Left cardiac atrium (tissue), 4 donors: Measurements from ENCODE around the gene MYO1E. TPM values are rescaled to one million over a fixed set of nuclear protein-coding genes. Genes with fewer than 3 reads are reported as not detected.
"Not testable (repeated sequence)": the region's sequence is repeated elsewhere in the genome, so short reads cannot be mapped to it uniquely, and the experiment has no call there.

Source experiments
- ATAC-seq, 2 donors: fragments of 200-7000 bp; cut with Tn5 transposase; one replicate each; pipeline ENCODE4 v1.9.1; 2020; ENCODE audit warnings: mild to moderate bottlenecking in 2 of 2, moderate library complexity in 2 of 2
- DNase-seq: peaks from one replicate; pipeline ENCODE4 v3.0.0-alpha.2; 2020
- intact Hi-C, 2 donors: fragments of 100-400 bp; cut with DNase I; formaldehyde crosslinking; loops; one replicate each; pipeline versions ENCODE4 v1.14.1 to v1.15.1; 2022 to 2023
- long read RNA-seq: library from polyadenylated mRNA; unstranded; transcript quantifications from one replicate; pipeline ENCODE4 v2.0.0, GENCODE V29; 2021
- total RNA-seq, 2 donors: library from RNA; stranded (reverse); fragmentation: NEBNext Ultra II Directional; extraction: Animal tissue kit (Norgen Biotek cat#: 25700); gene quantifications; one replicate each; pipeline ENCODE4 v1.2.1, GENCODE V29; 2021
- donor health status: DM: no; HTN: yes; CAD: no.
- donor health status: DM: no; HTN: yes; CAD: no; lungs with severe emphysema.
- donor health status: DM: yes; HTN: yes; CAD: no.
- donor health status: Dilated cardiomyopathy.

Gene MYO1E
- 10 to 100 TPM; 32.1 to 49.5 TPM for total RNA-seq
- long read RNA-seq, full-length matches to known transcripts = 7 of 12 reads
- long read RNA-seq, partial matches to known transcripts = 5 of 12 reads
- long read RNA-seq, other reads (novel, unspliced or antisense) = 0 of 12 reads

- DNase-seq = peak; percentile 87
- intact Hi-C loops = loop anchor here in 1 of 2 donors (5.0 to 10.0 kb wide), 3 partner anchors 65 to 148 kb away; partner anchors contain the start of gene FAM81A
These were observed at the start of gene MYO1E for GRCh38 chr15:59372352-59373211. MYO1E (minus strand) TSS chr15:59372871; CDS start chr15:59372500, 371 bp downstream.

GRCh38 chr15:59420986-59421618, 48.4 kb upstream of the MYO1E start:
- ATAC-seq (no peak), DNase-seq (no peak)
- intact Hi-C loops = no loop called here

More at GRCh38 chr15:59372352-59373211, at the start of gene MYO1E:
- peak; percentile 96 to 98 for ATAC-seq

GRCh38 chr15:59420108-59420507, 47.4 kb upstream of the MYO1E start:
- intact Hi-C loops = no loop called here
- no peak for DNase-seq
- no peak for ATAC-seq

- ATAC-seq (no peak), DNase-seq (no peak)
- intact Hi-C loops = no loop called here
These were observed 46.5 kb upstream of the MYO1E start for GRCh38 chr15:59419170-59419569.

- intact Hi-C loops = no loop called here
- ATAC-seq = no peak
- no peak for DNase-seq
These were observed 44.1 kb upstream of the MYO1E start for GRCh38 chr15:59416816-59417215.

DNA sequence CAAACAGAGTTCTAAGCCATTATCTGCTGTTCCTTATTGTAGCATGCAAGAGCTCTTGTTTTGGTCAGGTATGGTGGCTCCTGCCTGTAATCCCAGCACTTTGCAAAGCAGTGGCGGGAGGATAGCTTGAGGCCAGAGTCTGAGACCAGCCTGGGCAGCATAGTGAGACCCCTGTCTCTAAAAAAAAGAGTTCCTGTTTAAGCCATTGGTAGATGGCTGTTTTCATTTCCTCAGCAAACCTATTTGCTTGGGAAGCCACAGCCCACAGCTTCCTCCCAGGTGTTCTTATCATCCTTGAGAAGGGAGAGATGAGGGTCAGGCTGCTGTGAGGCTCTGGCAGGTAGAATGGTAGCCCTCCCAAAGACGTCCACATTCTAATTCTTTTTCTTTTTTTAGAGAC, 40.9 kb upstream of the MYO1E start:
- DNase-seq = no peak
- intact Hi-C loops = no loop called here
- no peak for ATAC-seq

DNA sequence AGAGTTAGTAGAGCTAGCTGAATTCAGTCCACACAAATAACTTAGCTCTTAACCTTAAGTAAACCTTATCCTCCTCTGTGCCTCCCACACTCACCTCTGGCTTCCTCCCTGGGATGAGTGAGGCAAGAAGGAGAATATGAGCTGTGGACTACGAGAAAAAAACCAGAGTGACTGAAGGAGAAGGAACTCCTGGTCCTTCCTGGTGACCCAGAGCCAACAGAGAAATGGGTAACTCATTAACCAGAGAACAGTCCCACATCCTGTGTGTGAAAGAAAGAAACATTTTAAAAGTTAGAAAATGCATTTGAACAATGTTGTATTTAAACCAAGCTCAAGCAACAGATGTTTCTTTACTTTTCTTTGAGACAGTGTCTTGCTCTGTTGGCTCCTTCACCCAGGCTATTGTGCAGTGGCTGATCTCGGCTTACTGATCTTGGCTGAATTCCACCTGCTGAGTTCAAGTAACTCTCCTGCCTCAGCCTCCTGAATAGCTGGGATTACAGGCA, 37.8 kb upstream of the MYO1E start:
- DNase-seq (no peak), ATAC-seq (peak in 1 of 2 donors; percentile 60)
- intact Hi-C loops = no loop called here

GRCh38 chr15:59407946-59408345, 35.3 kb upstream of the MYO1E start:
- DNase-seq (no peak), ATAC-seq (no peak)
- intact Hi-C loops = no loop called here

GRCh38 chr15:59406446-59406845, 33.8 kb upstream of the MYO1E start:
- intact Hi-C loops = no loop called here
- ATAC-seq (no peak), DNase-seq (no peak)

GRCh38 chr15:59405079-59405478, 32.4 kb upstream of the MYO1E start:
- intact Hi-C loops = no loop called here
- DNase-seq (no peak), ATAC-seq (no peak)

- DNase-seq (no peak), ATAC-seq (no peak)
- intact Hi-C loops = no loop called here
These were observed 29.3 kb upstream of the MYO1E start for GRCh38 chr15:59401824-59402569.

DNA sequence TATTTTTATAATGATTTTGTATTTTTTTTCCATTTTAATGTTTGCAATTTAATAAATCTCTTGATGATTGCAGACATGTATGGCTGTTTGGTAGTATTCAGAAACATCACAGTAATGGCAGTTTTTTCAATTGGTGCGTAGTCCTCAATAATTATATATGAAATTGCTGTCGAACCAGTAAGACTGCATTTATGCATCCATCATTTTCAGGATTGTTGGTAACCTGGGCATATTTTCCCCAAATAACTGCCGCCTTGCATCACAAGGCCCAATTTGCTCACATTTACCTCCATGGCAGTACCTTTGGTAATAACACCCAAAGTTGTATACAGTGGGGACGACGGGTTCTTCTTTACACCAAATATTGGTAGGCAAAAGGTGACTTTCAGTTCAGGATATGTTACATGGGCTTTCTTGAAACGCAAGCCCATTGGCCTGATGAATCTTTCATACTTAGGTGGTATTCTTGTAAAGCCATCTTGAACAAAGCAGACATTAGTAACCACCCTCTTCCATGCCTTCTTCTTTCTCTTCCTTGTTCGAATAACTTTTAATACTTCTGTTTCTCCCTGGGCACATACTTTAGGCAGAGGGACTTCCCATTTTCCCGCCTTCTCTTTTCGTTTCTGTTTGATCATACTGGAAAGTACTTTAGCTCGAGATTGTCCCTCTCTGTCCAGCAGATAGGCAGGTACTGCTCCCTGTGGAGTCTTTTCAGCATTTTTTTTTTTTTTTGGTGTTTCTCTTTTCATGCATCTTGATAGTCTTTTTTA, 28.6 kb upstream of the MYO1E start:
- DNase-seq, intact Hi-C loops, ATAC-seq: not testable (repeated sequence)

GRCh38 chr15:59400103-59400813, 27.6 kb upstream of the MYO1E start:
- intact Hi-C loops = no loop called here
- ATAC-seq (no peak), DNase-seq (no peak)

DNA sequence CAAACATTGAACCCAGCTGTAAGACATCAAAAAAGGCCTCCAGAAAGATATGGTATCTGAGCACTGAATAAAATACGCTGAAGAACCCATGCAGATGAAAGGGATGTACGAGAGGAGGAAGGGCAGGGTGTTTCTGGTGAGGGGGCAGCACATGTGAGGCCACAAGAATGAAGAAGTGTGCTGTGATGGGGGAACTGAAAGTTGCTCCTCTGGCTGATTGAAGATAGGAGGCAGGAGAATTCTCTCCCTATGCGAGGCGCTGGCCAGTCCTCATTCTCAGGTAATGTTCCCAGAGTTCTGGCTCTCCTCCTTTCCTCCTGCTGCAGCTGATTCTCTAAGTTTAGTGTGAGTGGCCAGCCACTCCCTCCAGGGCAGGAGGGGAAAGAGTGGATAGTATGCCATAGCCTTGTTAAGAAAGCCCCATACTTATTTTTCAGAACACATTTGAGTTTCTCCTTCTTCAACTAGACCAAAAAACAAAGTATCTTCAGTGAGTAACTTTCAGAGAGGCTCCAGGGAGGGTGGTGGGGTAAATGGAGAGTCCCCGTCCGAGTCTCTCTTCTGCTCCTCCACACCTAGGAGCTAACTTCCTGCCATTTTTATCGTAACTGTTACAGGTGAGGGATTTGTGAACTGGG, 26.9 kb upstream of the MYO1E start:
- ATAC-seq = peak; percentile 47 to 66
- no peak for DNase-seq
- intact Hi-C loops = no loop called here

DNA sequence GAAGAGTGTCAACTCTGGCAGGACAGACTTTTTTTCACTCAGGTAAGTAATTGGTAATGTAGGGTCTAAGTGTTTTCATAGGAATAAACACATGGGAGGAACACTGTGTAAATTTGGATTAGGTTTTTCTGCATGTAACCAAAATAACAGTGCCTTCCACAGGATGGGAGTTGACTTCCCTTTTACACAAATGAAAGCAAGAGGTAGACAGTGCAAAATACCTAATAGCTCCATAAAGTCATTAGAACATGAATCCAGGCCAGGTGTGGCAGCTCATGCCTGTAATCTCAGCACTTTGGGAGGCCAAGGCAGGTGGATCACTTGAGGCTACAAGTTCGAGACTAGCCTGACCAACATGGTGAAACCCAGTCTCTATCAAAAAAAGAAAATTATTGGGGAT, 25.5 kb upstream of the MYO1E start:
- DNase-seq = no peak
- ATAC-seq = no peak
- intact Hi-C loops = no loop called here

- ATAC-seq (no peak), DNase-seq (no peak)
- intact Hi-C loops = no loop called here
These were observed 24.0 kb upstream of the MYO1E start for GRCh38 chr15:59396679-59397078.

DNA sequence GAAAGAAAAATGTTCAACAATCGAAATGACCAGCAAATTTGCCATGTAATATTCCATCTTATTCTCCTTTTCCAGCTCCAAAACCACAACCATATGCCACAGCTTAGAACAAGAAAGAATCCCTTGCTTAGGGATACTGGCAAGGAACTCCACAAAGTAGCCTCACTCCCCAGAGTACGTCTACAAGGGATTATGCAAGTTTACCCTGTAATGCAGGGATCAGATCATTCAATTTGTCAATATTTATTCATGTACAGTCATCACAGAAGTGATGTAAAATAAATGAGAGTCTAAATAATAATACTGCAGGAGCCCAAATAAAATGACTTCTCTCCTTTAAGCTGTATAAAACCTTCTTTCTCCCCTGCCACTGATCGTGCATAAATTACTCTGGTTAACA, 23.5 kb upstream of the MYO1E start:
- ATAC-seq (no peak), DNase-seq (no peak)
- intact Hi-C loops = no loop called here
